PC-9 (cell line): Measurements from ENCODE around the gene HERC4.

ENCODE experiments used
- EZH2 ChIP-seq: fragments of 200-600 bp; sonication (generic); IDR thresholded peaks from 2 replicates; pipeline ENCODE4 v1.8.0; 2017; ENCODE audit warnings: antibody characterized with exemption, low read depth
- TF ChIP-seq, protein P1 (sequence below): fragments of 200-600 bp; sonication (generic); conservative IDR thresholded peaks from 2 replicates; pipeline ENCODE4 v1.6.1; 2017; ENCODE audit warnings: mixed run types, antibody characterized with exemption, mild to moderate bottlenecking, moderate library complexity

DNA sequence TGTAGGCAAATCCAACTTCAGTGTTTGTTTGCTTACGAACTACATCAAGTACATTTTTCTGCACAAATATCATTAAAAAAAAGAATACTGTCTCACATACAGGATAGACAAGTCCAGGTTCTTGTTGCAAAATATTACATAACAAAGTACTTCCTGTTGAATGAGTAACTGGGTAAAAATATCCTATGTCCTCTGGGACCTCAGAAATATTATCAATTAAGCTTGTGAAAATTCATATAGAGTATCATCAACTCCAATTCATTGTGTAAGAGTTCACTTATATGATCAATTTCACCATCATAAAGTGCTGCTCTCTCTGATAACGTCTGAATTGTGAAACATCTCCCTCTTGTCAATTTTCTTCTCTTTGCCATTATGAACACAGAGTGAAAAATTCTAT, 22.6 kb downstream of the HERC4 start:
- TF ChIP-seq, protein P1, sequence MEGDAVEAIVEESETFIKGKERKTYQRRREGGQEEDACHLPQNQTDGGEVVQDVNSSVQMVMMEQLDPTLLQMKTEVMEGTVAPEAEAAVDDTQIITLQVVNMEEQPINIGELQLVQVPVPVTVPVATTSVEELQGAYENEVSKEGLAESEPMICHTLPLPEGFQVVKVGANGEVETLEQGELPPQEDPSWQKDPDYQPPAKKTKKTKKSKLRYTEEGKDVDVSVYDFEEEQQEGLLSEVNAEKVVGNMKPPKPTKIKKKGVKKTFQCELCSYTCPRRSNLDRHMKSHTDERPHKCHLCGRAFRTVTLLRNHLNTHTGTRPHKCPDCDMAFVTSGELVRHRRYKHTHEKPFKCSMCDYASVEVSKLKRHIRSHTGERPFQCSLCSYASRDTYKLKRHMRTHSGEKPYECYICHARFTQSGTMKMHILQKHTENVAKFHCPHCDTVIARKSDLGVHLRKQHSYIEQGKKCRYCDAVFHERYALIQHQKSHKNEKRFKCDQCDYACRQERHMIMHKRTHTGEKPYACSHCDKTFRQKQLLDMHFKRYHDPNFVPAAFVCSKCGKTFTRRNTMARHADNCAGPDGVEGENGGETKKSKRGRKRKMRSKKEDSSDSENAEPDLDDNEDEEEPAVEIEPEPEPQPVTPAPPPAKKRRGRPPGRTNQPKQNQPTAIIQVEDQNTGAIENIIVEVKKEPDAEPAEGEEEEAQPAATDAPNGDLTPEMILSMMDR = no peak
- TF ChIP-seq EZH2 = no peak
